H1 (cell line): ENCODE data around the gene MUSTN1. TPM values are rescaled to one million over a fixed set of nuclear protein-coding genes. Genes with fewer than 3 reads are reported as not detected.

Experiments
- CHD7 ChIP-seq: fragments of 300-600 bp; sonication (generic); IDR thresholded peaks from 2 replicates; pipeline ENCODE4 v1.7.1; 2012; ENCODE audit warnings: low read length, moderate library complexity, mild to moderate bottlenecking, inconsistent platforms; ENCODE audit not compliant: insufficient replicate concordance
- RXRA ChIP-seq: IDR thresholded peaks from 2 replicates; pipeline ENCODE4 v1.6.1; 2011; ENCODE audit warnings: low read depth, mild to moderate bottlenecking, low read length, moderate library complexity; ENCODE audit not compliant: insufficient read depth
- SIX5 ChIP-seq: IDR thresholded peaks from 2 replicates; pipeline ENCODE4 v1.6.1; 2011; ENCODE audit warnings: mild to moderate bottlenecking, low read depth, low read length
- polyA plus RNA-seq, 7 experiments: library from polyadenylated mRNA; depleted of rRNA in 3 of 7; stranded (reverse) in 5 of 7; unstranded in 2 of 7; fragments of >200 nt in 5 of 7; fragments of 200-250 nt in 2 of 7; gene quantifications; 1 replicate in 5 of 7; 2 replicates in 1 of 7; 4 replicates in 1 of 7; pipeline versions ENCODE4 v1.2.1 to v1.2.3, GENCODE V29; 2011 to 2013; ENCODE audit warnings: missing spikeins in 2 of 7, mixed read lengths in 2 of 7
- total RNA-seq: library from RNA; stranded (reverse); fragmentation: NEBNext Ultra II Directional; extraction: Animal tissue kit (Norgen Biotek cat#: 25700); gene quantifications from 2 replicates; pipeline ENCODE4 v1.2.1, GENCODE V29; 2021

MUSTN1 gene
- total and polyA plus RNA-seq, 2 of the 8 experiments (the other 6 are each of a cell fraction or from before 2014, with no cell fraction given): 1.1 to 2.4 TPM

GRCh38 chr3:52859686-52860423, 25.0 kb upstream of the MUSTN1 start (continued):
- TF ChIP-seq CHD7 (no peak), RXRA (no peak), SIX5 (no peak)
